ENCODE measurements around the gene ZNF286A. TPM values are rescaled to one million over a fixed set of nuclear protein-coding genes. Genes with fewer than 3 reads are reported as not detected.
"Not testable (repeated sequence)": the region's sequence is repeated elsewhere in the genome, so short reads cannot be mapped to it uniquely, and the experiment has no call there.

ZNF286A gene
- total RNA-seq, 1 donor from 2014 or later = 38.5 TPM

DNA sequence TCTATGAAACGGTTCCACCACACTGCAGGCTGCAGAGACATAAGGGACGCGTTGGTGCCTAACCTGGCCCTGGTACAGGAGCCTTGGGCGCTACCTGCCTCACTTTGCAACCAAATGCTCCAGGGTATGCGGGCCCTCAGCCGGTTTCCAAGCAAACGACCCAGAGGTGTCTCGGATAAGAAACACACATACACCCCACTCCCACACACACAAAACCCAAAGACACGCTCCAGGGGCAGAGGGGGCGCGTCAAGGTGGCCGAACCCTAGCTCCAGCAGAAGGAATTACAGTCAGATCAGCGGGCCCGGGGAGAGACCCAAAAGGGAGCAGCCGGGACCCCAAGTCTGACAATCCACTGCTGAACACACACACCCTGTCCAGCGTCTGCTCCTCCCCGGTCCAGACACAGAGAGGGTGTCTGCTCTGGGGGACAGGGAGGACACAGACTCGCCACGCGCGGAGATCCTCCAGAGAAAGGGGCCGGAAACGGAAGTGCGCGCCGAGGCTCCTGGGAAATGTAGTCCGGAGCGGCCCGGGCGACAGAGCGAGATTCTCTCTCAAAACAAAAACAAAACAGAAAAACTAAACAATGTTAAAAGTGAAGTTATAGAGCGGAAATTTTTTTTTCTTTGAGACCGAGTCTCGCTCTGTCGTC is 15.6 kb upstream of the ZNF286A start, which contains the start of gene TRIM16:
Gene TRIM16, minus strand, starts transcription at position 488 of the 655 bp plus-strand sequence. CDS start 32,702 bp downstream, outside the sequence.
- TF ChIP-seq, protein P1, sequence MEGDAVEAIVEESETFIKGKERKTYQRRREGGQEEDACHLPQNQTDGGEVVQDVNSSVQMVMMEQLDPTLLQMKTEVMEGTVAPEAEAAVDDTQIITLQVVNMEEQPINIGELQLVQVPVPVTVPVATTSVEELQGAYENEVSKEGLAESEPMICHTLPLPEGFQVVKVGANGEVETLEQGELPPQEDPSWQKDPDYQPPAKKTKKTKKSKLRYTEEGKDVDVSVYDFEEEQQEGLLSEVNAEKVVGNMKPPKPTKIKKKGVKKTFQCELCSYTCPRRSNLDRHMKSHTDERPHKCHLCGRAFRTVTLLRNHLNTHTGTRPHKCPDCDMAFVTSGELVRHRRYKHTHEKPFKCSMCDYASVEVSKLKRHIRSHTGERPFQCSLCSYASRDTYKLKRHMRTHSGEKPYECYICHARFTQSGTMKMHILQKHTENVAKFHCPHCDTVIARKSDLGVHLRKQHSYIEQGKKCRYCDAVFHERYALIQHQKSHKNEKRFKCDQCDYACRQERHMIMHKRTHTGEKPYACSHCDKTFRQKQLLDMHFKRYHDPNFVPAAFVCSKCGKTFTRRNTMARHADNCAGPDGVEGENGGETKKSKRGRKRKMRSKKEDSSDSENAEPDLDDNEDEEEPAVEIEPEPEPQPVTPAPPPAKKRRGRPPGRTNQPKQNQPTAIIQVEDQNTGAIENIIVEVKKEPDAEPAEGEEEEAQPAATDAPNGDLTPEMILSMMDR (IDR thresholded peaks at IDR 0.05) = peak; percentile 50
- H3K27me3 Mint-ChIP-seq (ENCODE audit: unreplicated experiment); H3K36me3 Mint-ChIP-seq (ENCODE audit: unreplicated experiment); H3K9me3 Mint-ChIP-seq (ENCODE audit: unreplicated experiment): not testable (repeated sequence)
- peak; percentile 89 for DNase-seq (ENCODE audit: extremely low spot score, unreplicated experiment)
- H3K27ac Mint-ChIP-seq (ENCODE audit: unreplicated experiment) = peak within 1 kb of the TSS; percentile 90
- peak within 1 kb of the TSS; percentile 95 for H3K4me3 Mint-ChIP-seq (ENCODE audit: unreplicated experiment)
- H3K4me1 Mint-ChIP-seq (ENCODE audit: unreplicated experiment) = peaks cover 11% of the 10 kb centered on the region

DNA sequence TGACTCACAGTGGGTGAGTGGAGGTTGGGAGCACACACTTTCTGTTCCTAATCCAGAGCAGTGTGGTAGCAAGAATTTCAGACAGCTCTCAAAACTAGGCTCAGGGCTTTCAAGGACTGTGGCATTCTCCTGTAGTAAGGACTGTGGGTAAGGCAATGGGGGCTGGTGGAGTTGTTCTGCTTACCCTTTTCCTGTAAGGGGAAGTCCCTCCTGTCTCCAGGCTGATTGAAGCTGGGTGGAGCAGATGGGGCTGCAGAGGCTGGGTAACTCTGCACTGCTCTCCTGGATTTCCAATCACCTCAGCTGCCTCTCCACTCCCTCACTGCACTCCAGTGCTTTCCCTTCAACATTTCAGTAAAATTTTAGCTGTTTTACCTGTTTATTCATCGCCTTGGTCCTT is 12.1 kb upstream of the ZNF286A start:
- H3K4me1 Mint-ChIP-seq (ENCODE audit: unreplicated experiment) = peaks cover 12% of the 10 kb centered on the region
- not testable (repeated sequence) for H3K9me3 Mint-ChIP-seq (ENCODE audit: unreplicated experiment); DNase-seq (ENCODE audit: extremely low spot score, unreplicated experiment); H3K27ac Mint-ChIP-seq (ENCODE audit: unreplicated experiment); H3K27me3 Mint-ChIP-seq (ENCODE audit: unreplicated experiment); H3K4me3 Mint-ChIP-seq (ENCODE audit: unreplicated experiment); H3K36me3 Mint-ChIP-seq (ENCODE audit: unreplicated experiment)

DNA sequence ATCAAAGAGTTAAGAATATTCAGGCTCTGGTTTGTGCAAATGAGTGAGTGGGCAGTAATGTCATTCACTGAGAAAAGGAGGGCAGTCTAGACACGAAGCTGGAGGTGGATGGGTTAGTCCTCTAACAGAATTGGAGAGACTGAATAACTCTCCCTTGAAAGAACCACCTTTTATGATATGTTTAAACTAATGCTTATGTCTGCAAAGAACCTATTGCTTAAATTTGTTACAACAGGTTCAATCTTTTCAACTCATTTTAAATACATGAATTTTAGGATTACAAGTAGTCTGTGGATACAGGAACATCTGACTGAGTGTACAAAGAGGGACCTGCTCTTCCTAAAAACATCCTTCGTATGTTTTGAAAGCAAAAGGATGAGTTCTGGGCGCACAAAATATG is 585 bp upstream of the ZNF286A start:
- H3K4me1 Mint-ChIP-seq (ENCODE audit: unreplicated experiment); DNase-seq (ENCODE audit: extremely low spot score, unreplicated experiment); H3K36me3 Mint-ChIP-seq (ENCODE audit: unreplicated experiment): not testable (repeated sequence)

DNA sequence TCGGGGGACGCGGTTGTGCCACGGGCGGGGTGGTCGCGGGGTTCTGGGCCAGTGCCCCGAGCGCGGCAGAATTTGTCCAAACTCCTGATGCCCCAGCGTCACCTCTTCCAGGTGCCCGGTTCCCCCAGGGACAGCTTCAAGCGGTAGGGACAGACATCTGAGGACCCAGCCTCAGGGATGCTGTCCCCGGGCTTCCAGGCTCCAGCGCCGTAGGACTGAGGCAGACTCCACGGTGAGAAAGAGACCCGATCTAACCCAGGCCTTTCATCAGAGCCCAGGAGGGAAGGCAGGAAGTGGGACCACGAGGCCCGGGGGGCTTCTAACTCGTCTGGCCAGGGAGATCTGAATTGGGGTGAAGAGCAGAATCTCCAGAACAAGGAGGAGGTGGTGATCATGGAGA is 385 bp downstream of the ZNF286A start:
- H3K36me3 Mint-ChIP-seq (ENCODE audit: unreplicated experiment); H3K27me3 Mint-ChIP-seq (ENCODE audit: unreplicated experiment); DNase-seq (ENCODE audit: extremely low spot score, unreplicated experiment); H3K9me3 Mint-ChIP-seq (ENCODE audit: unreplicated experiment); H3K4me1 Mint-ChIP-seq (ENCODE audit: unreplicated experiment): not testable (repeated sequence)
- H3K4me3 Mint-ChIP-seq (ENCODE audit: unreplicated experiment) = peak overlapping the region; percentile 86
- H3K27ac Mint-ChIP-seq (ENCODE audit: unreplicated experiment) = peak overlapping the region; percentile 83

More for the DNA sequence above, 585 bp upstream of the ZNF286A start:
- not testable (repeated sequence) for H3K9me3 Mint-ChIP-seq (ENCODE audit: unreplicated experiment); H3K27me3 Mint-ChIP-seq (ENCODE audit: unreplicated experiment)
- Mint-ChIP-seq H3K27ac (ENCODE audit: unreplicated experiment) (peak overlapping the region; percentile 83), H3K4me3 (ENCODE audit: unreplicated experiment) (peak overlapping the region; percentile 86)

DNA sequence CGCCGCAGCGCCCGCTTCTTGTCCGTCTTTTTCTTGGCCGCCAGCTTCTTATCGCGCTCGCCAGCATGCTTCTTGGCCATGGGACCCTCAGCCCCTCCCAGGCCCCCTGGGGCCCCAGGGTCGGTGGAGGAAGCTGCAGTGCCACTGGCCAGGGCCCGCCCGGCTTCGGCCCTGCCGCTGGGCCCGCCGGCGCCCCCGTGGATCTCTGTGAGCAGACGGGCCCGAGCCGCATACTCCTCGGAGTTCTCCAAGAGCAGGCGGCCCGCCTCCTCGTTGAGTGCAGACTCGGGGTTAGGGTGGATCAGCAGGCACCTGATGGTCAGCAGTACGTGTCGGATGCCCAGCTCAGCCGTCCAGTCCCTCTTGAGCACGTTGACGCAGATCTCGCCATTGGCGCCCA is 4.7 kb downstream of the ZNF286A start:
- H3K27me3 Mint-ChIP-seq (ENCODE audit: unreplicated experiment) = not testable (repeated sequence)
- H3K36me3 Mint-ChIP-seq (ENCODE audit: unreplicated experiment) = peaks cover 43% of the 10 kb centered on the region

DNA sequence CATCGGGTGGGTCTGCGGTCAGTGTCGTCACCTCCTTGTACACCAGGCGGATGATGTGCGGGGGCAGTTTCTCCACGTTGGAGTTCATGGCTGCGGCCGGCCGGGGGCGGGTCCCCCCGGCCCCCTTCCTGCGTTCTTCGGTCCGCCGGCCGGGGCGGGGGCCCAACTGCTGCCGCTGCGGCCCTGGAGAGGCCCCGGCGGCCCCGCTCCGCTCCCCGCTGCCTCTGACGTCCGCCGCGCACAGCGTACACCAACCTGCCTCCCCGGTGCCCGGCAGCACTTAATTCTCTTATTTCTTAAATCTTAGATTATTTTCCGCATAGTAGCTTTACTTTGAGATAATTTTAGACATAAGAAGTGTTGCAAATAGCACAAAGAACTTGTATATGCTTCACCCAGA is 5.3 kb downstream of the ZNF286A start:
- H3K4me3 Mint-ChIP-seq (ENCODE audit: unreplicated experiment); DNase-seq (ENCODE audit: extremely low spot score, unreplicated experiment); H3K27ac Mint-ChIP-seq (ENCODE audit: unreplicated experiment); H3K4me1 Mint-ChIP-seq (ENCODE audit: unreplicated experiment); H3K27me3 Mint-ChIP-seq (ENCODE audit: unreplicated experiment): not testable (repeated sequence)
- peaks cover 12% of the 10 kb centered on the region for H3K9me3 Mint-ChIP-seq (ENCODE audit: unreplicated experiment)
- H3K36me3 Mint-ChIP-seq (ENCODE audit: unreplicated experiment) = peaks cover 47% of the 10 kb centered on the region

More for the DNA sequence above, 4.7 kb downstream of the ZNF286A start:
- not testable (repeated sequence) for DNase-seq (ENCODE audit: extremely low spot score, unreplicated experiment); H3K9me3 Mint-ChIP-seq (ENCODE audit: unreplicated experiment); H3K4me3 Mint-ChIP-seq (ENCODE audit: unreplicated experiment); H3K4me1 Mint-ChIP-seq (ENCODE audit: unreplicated experiment); H3K27ac Mint-ChIP-seq (ENCODE audit: unreplicated experiment)

DNA sequence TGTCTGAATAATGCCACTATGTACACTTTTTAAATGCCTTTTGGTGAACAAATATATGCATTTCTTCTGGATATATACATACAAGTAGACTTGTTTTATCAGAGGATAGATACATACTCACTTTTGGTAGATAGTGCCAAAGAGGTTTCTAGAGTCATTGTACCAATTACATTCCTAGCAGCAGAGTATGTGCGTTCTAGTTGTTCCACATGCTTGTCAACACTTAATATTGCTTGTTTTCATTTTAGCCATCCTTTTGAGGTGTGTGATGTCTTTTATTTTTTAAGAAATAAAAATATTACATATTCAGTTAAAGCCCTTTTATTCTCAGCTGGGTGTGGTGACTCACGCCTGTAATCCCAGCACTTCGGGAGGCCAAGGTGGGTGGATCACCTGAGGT is 9.3 kb downstream of the ZNF286A start:
- H3K4me1 Mint-ChIP-seq (ENCODE audit: unreplicated experiment); H3K27ac Mint-ChIP-seq (ENCODE audit: unreplicated experiment); H3K27me3 Mint-ChIP-seq (ENCODE audit: unreplicated experiment); H3K4me3 Mint-ChIP-seq (ENCODE audit: unreplicated experiment); DNase-seq (ENCODE audit: extremely low spot score, unreplicated experiment): not testable (repeated sequence)
- Mint-ChIP-seq H3K36me3 (ENCODE audit: unreplicated experiment) (peaks cover 60% of the 10 kb centered on the region), H3K9me3 (ENCODE audit: unreplicated experiment) (peaks cover 19% of the 10 kb centered on the region)

DNA sequence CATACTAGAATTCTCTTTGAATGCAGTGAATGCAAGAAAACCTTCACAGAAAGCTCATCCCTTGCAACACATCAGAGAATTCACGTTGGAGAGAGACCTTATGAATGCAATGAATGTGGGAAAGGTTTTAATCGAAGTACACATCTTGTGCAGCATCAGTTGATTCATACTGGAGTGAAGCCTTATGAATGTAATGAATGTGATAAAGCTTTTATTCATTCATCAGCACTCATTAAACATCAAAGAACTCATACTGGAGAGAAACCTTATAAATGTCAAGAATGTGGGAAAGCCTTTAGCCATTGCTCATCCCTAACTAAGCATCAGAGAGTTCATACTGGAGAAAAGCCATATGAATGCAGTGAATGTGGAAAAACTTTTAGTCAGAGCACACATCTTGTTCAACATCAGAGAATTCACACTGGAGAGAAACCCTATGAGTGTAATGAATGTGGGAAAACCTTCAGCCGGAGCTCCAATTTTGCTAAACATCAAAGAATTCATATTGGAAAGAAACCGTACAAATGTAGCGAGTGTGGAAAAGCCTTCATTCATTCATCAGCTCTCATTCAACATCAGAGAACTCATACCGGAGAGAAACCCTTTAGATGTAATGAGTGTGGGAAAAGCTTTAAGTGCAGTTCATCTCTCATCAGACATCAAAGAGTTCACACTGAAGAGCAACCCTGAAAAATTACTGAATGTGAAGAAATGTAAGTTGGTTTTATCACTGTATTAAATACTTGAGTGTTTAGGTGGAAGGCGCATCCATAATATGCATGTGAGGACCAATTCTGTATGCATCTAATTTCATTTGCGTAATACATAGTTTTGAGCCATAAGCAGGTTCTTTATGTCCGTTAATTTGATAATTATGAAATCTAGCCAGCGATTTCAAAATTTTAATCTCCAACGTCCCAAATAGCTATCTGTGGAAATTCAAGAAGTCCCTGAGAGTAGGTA is 17.3 kb downstream of the ZNF286A start:
- H3K27ac Mint-ChIP-seq (ENCODE audit: unreplicated experiment); H3K4me1 Mint-ChIP-seq (ENCODE audit: unreplicated experiment); H3K27me3 Mint-ChIP-seq (ENCODE audit: unreplicated experiment); DNase-seq (ENCODE audit: extremely low spot score, unreplicated experiment); H3K4me3 Mint-ChIP-seq (ENCODE audit: unreplicated experiment): not testable (repeated sequence)
- H3K9me3 Mint-ChIP-seq (ENCODE audit: unreplicated experiment) = peaks cover 20% of the 10 kb centered on the region
- H3K36me3 Mint-ChIP-seq (ENCODE audit: unreplicated experiment) = peaks cover 52% of the 10 kb centered on the region

DNA sequence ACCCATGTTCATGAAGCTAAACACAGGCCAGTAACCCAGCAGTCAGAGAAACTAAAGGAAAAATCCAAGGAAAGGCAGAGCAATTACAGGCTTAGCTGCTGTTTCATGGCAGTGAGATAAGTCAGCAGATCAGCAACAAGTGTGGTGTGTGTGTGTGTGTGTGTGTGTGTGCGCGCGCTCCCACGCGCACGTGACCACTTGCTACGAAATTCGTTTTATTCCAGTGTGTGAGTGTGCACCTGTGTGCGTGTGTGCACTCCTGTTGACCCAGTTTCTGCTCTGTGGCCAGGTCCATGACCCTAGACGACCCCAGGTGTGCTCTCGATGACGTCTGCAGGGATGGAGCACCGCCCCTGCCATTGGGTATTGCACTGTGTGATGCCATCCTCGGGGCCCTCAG is 31.0 kb downstream of the ZNF286A start:
- not testable (repeated sequence) for DNase-seq (ENCODE audit: extremely low spot score, unreplicated experiment); H3K36me3 Mint-ChIP-seq (ENCODE audit: unreplicated experiment); H3K27ac Mint-ChIP-seq (ENCODE audit: unreplicated experiment)

DNA sequence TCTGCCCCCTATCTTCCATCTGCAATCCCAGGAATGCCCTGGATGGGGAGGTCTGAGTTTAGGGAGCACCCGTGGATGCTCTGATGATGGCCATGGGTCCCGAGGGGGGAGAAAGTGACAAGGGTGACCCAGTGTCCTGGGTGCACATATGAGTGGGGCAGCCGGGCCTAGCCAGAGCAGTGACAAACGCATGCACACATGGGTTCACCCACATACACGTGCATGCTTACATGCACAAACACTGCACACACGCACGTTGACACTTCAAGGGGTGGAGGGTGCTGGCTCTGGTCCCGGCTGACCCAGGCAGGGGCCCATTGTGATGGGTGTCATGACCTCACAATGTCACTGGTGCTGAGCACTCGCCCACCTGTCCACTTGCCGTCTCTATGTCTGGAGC is 32.3 kb downstream of the ZNF286A start, which contains the start of gene TBC1D26:
Gene TBC1D26, plus strand, starts transcription at position 384 of the 400 bp plus-strand sequence. CDS start 3,066 bp downstream, outside the sequence.
- H3K36me3 Mint-ChIP-seq (ENCODE audit: unreplicated experiment); H3K27me3 Mint-ChIP-seq (ENCODE audit: unreplicated experiment); H3K9me3 Mint-ChIP-seq (ENCODE audit: unreplicated experiment); DNase-seq (ENCODE audit: extremely low spot score, unreplicated experiment); H3K4me1 Mint-ChIP-seq (ENCODE audit: unreplicated experiment); H3K27ac Mint-ChIP-seq (ENCODE audit: unreplicated experiment); H3K4me3 Mint-ChIP-seq (ENCODE audit: unreplicated experiment): not testable (repeated sequence)

More for the DNA sequence above, 31.0 kb downstream of the ZNF286A start:
- not testable (repeated sequence) for H3K4me3 Mint-ChIP-seq (ENCODE audit: unreplicated experiment); H3K9me3 Mint-ChIP-seq (ENCODE audit: unreplicated experiment); H3K4me1 Mint-ChIP-seq (ENCODE audit: unreplicated experiment); H3K27me3 Mint-ChIP-seq (ENCODE audit: unreplicated experiment)

All from osteocyte (in vitro differentiated cells).